GM10266 (cell line): ENCODE results near the gene GLDN.

Experiments
- DNase-seq: peaks from one replicate; pipeline ENCODE4 v3.0.0; 2012; ENCODE audit errors: extremely low spot score
- CTCF ChIP-seq: IDR thresholded peaks from 2 replicates; pipeline ENCODE4 v1.5.1; 2012; ENCODE audit warnings: mild to moderate bottlenecking, low read depth; ENCODE audit not compliant: control insufficient read depth, insufficient read depth; ENCODE audit errors: missing control alignments

Gene GLDN

GRCh38 chr15:51307811-51308210 is 33.6 kb upstream of the GLDN start:
- no peak for DNase-seq

GRCh38 chr15:51310064-51310463 is 31.4 kb upstream of the GLDN start:
- TF ChIP-seq CTCF = no peak
- no peak for DNase-seq

More at GRCh38 chr15:51307811-51308210, 33.6 kb upstream of the GLDN start:
- TF ChIP-seq CTCF = no peak

- no peak for TF ChIP-seq CTCF
- no peak for DNase-seq
These were observed 29.9 kb upstream of the GLDN start for GRCh38 chr15:51311510-51311909.

GRCh38 chr15:51312166-51313073 is 29.0 kb upstream of the GLDN start:
- DNase-seq = no peak

GRCh38 chr15:51313074-51313393 is 28.4 kb upstream of the GLDN start:
- no peak for DNase-seq
- no peak for TF ChIP-seq CTCF

More at GRCh38 chr15:51312166-51313073, 29.0 kb upstream of the GLDN start:
- no peak for TF ChIP-seq CTCF

GRCh38 chr15:51313644-51314280 is 27.7 kb upstream of the GLDN start:
- no peak for DNase-seq
- no peak for TF ChIP-seq CTCF
